ENCODE results near the gene C22orf31.

Gene C22orf31

DNA sequence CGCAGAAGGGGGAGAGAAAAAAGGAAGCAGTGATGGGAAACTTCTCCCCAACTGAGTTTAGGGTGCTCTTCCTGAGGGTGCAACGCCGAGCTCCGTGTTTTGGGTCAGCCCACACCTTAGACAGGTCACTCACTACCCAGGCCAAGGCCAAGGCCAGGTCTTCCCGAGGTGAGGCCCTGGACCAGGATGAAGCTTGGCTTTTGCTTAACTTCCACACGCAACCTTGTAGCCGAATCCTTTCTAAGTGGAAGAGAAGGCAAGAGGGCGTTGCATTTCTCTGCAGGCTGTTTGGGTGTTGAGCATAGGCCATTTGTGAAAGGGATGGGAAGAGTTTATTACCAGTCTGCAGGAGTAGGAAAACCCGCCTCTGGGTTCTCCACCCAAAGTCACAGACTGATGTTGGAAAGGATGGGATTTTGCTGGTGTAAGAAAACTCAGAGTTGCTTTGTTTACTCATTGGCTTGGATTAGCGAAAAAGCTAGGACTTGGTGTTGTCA, 12.7 kb upstream of the C22orf31 start:
- DNase-seq (ENCODE audit: insufficient read length, low spot score), result no peak
- no peak for FAIRE-seq

DNA sequence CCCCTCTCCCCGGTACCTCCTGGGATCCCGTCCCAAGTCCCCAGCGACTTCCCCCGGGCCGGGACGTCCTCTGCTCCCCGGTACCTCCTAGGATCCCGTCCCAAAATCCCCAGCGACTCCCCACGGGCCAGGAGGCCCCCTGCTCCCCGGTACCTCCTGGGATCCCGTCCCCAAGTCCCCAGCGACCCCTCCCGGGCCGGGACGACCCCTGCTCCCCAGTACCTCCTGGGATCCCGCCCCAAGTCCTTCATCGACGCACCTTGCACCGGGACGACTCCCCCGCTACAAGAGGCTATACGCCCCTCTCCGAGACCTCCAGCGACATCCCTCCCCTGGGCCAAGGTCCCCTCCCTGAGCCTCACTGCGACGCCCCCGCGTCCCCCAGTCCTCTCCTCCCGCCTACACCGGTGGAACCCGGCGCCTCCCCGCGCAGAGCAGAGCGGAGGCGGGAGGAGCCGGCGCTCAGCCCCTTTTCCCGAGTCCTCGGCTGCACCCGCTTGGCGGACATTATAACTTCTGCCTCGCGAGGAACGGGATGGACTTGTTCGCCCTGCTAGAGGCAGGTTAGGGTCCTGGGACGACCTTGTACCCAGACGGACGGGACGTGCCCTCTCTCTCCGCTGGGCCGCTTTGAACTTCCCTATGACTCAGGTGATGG, 12.1 kb upstream of the C22orf31 start:
- DNase-seq (ENCODE audit: insufficient read length, low spot score) (no peak), FAIRE-seq (no peak)
- no peak for TF ChIP-seq POLR2A (IDR thresholded peaks at IDR 0.05; ENCODE audit: low read depth, low read length)

More for the DNA sequence above, 12.7 kb upstream of the C22orf31 start:
- TF ChIP-seq POLR2A (IDR thresholded peaks at IDR 0.05; ENCODE audit: low read depth, low read length), result no peak

DNA sequence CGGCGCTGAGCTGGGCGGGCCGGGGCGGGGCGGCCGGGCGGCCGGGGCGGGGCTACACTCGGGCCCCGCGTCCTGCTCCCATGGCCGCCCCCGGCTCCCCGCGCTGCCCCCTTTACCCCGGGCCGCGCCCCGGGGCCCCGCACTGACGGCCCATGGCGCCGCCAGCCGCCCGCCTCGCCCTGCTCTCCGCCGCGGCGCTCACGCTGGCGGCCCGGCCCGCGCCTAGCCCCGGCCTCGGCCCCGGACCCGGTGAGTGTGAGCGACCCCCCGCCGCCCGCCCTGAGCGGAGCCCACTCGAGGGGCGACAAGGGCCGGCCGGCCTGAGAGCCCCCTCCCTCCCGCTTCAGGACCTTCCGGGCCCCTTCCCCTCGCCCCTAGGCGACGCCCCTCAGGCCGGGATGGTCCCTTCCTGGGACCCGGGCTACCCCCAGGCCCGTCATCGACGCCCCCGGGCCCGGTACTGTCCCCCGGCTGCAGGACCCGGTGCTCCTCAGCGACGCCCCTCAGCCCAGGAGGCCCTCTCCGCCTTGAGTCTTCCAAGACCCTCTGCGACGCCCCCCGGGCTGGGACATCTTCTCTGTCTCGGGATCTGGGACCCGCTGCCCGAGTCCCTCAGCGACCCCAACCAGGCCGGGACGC, 11.5 kb upstream of the C22orf31 start, which contains the start of gene KREMEN1:
Gene KREMEN1, plus strand, starts transcription at position 57 of the 639 bp plus-strand sequence. Its CDS starts 96 bp downstream, at position 153.
- no peak for DNase-seq (ENCODE audit: insufficient read length, low spot score)
- TF ChIP-seq POLR2A (IDR thresholded peaks at IDR 0.05; ENCODE audit: low read depth, low read length), result no peak
- FAIRE-seq, result no peak

DNA sequence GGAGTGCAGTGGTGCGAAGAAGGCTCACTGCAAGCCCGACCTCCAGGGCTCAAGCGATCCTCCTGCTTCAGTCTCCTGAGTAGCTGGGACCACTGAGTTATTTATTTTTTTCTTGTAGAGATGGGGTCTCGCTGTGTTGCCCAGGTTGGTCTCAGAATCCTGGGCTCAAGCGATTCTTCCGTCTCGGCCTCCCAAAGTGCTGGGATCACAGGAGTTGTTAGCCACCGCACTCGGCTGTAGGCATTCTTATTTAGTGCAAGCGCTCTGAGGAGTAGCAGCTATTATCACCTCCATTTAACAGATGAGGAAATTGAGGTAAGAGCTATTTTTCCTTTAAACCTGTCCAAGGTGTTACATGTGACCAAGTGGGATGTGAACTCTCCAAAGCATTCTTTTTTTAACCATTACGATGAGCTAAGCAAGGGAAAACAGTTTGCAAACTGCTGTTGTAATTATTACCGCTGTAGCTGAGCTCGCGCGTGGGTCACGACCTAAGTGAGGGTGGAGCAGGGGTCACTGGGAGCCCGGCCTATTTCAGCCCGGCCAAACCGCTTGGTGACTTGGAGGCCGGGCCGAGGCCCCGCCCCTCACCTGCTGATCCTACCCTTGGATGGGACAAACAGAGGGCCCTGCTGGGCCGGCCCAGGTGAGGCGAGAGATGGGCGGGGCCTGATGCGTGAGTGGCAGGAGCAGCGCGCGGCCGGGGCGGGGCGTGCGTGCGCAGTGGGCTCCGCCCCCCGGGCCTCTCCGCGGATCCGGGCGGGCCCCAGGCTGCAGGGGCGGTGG, 10.8 kb upstream of the C22orf31 start:
- FAIRE-seq (no peak), DNase-seq (ENCODE audit: insufficient read length, low spot score) (peak; percentile 75)
- no peak for TF ChIP-seq POLR2A (IDR thresholded peaks at IDR 0.05; ENCODE audit: low read depth, low read length)

DNA sequence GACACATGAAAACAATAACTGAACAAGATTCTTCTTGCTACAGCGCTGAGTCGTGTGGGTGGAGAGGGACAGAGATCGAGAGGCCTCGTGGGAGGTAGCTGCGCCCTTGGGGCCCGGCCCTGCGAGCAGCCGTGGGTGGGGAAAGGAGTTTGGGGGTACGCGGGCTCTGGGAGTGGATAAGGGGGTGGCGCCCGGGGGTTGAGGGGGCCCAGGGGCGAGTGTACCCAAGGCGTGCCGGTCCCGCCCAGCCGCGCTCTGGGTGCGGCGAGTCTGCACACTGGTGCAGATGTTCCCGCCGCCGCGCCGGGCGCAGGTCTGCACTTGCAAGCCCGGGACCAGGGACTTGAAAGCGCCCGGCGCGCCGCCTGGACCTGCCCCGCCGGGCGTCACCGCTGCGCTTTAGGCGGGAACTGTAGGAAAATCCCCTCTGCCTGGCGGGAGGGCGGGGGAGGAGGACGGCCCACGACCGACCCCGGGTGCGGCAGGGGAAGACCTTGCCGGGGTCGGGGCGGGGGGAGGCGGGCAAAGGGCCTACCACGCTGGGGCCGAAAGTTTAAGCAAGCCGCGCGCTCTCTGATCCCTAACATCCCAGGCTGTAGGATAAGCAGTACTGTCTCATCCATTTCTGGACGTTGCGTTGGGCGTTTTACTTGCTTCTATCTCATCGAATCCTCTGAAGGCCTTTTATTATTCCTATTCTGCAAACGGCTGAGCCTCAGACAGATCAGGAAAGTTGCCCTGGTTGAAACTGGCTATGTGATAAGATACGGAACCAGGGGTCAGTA, 9.8 kb upstream of the C22orf31 start:
- TF ChIP-seq POLR2A (IDR thresholded peaks at IDR 0.05; ENCODE audit: low read depth, low read length), result no peak
- DNase-seq (ENCODE audit: insufficient read length, low spot score) (no peak), FAIRE-seq (no peak)

DNA sequence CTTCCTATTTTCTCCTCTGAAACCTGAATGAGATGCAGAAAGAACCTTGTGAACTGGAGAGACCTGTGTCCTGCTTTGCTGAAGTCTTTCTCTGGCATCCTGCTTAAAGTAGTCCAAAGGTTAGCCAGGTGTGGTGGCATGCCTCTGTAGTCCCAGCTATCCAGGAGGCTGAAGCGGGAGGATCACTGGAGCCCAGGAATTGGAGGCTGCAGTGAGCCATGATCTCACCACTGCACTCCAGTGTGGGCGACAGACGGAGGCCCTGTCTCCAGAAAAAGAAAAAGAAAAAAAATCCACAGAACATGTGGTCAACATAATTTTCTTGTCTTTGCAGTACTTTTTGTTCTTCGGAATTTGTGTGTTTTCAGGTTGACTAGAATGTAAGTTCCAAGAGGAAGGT, 8.9 kb upstream of the C22orf31 start:
- TF ChIP-seq POLR2A (IDR thresholded peaks at IDR 0.05; ENCODE audit: low read depth, low read length), result no peak
- DNase-seq (ENCODE audit: insufficient read length, low spot score), result no peak
- FAIRE-seq, result no peak

DNA sequence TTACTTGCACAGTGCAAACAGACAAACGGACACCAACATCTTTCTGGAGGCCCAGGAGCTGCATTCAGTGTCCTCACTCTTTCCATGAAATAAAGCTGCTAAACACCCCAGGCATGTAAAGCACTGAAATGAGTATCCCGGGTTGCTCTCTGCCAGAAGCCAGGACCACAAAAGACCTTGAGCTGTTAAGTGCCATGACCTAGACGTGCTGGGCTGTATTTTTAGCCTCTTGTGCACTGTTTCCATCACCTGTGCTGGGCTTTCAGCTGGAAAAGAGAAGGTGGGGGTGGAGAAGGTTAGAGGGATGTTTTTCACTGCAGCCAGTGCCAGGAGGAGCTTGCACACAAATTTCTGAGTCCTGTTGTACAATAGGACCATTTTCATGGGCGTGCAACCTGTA, 7.8 kb upstream of the C22orf31 start:
- FAIRE-seq (no peak), DNase-seq (ENCODE audit: insufficient read length, low spot score) (no peak)
- no peak for TF ChIP-seq POLR2A (IDR thresholded peaks at IDR 0.05; ENCODE audit: low read depth, low read length)

DNA sequence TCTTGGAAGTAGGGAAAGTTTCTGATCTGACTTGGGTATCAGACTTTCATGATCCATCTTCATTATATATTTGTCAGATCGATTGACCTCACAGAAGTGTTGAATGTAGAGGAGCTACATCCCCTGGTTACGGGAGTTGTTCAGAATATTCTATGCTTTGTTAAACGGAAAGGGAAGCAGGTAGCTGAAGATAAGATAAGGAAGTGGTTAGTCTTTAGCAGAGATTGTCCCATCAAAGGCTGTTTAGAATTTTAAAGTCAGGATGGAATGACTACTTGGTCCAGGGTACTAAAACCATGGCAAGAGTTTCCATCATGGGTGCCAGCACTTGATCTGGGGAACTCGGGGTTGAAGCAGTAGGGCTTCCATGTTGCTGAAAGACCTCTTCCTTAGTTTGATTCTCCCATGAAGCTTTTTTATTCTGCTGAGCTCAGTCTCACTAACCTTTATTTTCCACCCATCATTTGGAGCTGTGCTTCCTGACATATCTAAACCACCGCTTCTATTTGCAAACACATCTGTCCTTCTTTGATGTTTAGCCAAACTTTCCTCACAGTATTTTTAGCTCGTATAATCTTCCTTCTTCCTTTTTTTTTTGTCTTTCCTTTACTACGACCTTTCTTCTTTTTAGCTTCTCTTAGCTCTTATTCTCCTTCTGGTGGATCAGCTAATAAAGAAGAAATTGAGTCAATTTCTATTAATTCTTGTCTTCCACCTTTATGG, 4.0 kb upstream of the C22orf31 start:
- FAIRE-seq (no peak), DNase-seq (ENCODE audit: insufficient read length, low spot score) (no peak)
- no peak for TF ChIP-seq POLR2A (IDR thresholded peaks at IDR 0.05; ENCODE audit: low read depth, low read length)

DNA sequence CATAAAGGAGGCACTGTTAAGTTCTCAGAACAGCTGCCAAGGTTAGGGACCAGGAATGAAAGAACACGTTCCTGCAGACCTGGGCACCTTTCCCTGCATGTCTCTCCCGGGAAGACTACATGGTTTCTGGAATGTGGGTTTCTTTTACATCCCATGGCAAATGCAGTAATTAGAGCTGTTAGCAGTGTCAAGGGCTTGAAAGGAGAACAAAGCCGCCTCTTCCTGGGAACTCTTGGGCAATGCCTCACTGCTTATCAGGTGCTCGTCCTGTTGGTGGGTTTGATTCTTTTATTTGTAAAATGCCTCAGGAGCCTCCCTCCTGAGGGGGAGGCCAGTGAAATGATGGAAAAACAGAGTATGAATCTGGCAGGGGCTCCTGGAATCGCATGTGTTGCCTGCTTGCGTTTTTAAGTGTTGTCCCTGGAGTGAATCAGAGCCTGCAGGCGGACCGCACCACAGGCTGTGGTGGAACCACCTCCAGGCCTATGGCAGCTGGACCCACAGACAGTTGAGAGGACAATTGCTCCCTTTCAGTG, 723 bp upstream of the C22orf31 start:
- FAIRE-seq (no peak), DNase-seq (ENCODE audit: insufficient read length, low spot score) (no peak)
- no peak for TF ChIP-seq POLR2A (IDR thresholded peaks at IDR 0.05; ENCODE audit: low read depth, low read length)

DNA sequence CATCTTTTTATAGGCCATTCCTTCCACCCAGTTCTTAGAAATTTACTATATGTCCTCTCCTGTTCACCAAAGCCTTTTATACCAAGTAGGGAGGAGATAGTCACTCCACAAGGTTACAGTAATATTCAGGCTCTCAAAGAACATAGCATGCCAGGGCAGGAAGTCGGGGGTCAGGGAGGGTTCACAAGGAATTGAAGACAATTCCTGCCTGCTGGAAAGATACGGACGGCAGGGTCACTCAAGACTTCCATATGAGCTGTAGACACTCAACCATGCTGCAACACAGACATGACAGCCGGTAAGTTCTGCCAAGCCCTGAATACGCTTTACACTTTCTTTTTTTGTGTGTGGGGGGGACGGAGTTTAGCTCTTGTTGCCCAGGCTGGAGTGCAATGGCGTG, 700 bp downstream of the C22orf31 start:
- DNase-seq (ENCODE audit: insufficient read length, low spot score) (no peak), FAIRE-seq (no peak)
- TF ChIP-seq POLR2A (IDR thresholded peaks at IDR 0.05; ENCODE audit: low read depth, low read length), result no peak

DNA sequence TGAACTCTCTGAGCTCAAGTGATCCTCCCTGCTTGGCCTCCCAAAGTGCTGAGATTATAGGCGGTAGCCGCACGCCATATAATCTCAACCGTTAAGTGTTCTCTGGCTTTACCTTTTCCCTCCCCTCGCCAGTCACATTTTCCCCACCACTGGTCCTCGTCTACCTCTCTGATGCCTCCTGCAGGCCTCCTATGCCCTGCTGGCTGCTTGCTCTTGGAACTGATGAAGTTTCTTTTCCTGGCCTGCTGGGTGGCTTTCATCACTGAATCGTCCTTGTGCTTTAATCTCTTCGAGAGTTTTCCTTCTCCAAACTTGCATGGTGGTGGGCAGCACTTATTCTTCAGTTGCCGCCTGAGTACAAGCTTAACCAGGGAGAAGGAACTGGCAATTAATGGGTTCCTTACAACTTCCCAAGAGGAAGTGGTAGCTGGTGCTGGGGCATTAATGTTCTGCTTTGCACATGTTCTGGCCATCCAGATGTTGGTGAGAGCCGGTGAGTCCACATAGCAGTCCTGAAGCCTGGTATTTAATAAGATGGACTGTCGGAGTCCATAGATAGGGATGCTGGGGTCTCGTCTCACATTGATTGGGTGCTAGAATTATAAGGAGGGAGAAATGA, 1.3 kb downstream of the C22orf31 start:
- no peak for DNase-seq (ENCODE audit: insufficient read length, low spot score)
- TF ChIP-seq POLR2A (IDR thresholded peaks at IDR 0.05; ENCODE audit: low read depth, low read length), result no peak
- FAIRE-seq, result no peak

DNA sequence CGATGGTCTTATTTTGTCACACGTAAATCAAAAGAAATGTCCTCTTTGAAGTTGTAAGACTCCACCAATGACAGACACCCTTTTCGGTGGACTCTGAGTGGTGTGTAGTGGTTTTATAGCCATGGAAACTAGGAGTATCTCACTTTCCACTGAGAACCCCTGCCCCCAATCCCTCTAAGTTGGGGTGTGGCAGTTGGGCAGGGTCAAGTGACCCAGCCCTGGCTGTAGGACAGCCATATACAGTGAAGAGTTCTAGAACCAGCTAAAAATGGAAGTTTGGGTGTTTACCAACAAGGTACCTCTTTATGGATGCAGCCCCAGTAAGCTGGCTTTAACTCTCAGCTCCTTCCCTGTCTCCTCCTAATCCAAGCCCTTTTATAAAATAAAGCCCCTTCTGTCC, 5.2 kb downstream of the C22orf31 start:
- TF ChIP-seq POLR2A (IDR thresholded peaks at IDR 0.05; ENCODE audit: low read depth, low read length), result no peak
- DNase-seq (ENCODE audit: insufficient read length, low spot score) (no peak), FAIRE-seq (no peak)

All from H54 (cell line).